ENCODE results near the gene MRAP. TPM values are rescaled to one million over a fixed set of nuclear protein-coding genes. Genes with fewer than 3 reads are reported as not detected.

The MRAP gene
- polyA plus RNA-seq, 3 donors: not detected

GRCh38 chr21:32279377-32279680, 19.3 kb upstream of the MRAP start:
- H2AFZ ChIP-seq (ENCODE audit: insufficient read depth, low read depth, low read length, poor library complexity, severe bottlenecking): peak overlapping the region; percentile 99
- peak overlapping the region; percentile 68 for H3K9ac ChIP-seq (ENCODE audit: insufficient read depth, low read length, poor library complexity, severe bottlenecking)
- H3K27ac Mint-ChIP-seq: peak overlapping the region; percentile 85 to 95 (median 94)
- DNase-seq: no peak
- peaks cover 20% of the 10 kb centered on the region for H3K79me2 ChIP-seq (ENCODE audit: insufficient read depth, low read length)
- H3K9me3 Mint-ChIP-seq: peaks cover 0 to 12% (median 7%) of the 10 kb centered on the region in 7 donors
- peaks cover 23% of the 10 kb centered on the region for H3K4me1 Mint-ChIP-seq
- peaks cover 16 to 21% of the 10 kb centered on the region in 2 donors for H3K4me1 ChIP-seq (ENCODE audit: control insufficient read depth in 1 of 2, insufficient read depth in 2 of 2, low read length in 2 of 2)
- H3K4me3 ChIP-seq (replicated peaks in 1 of 3; ENCODE audit: low read depth in 2 of 3, low read length in 3 of 3): peak overlapping the region; percentile 74 to 94 (median 82)
- no peaks in the 10 kb centered on the region for H4K20me1 ChIP-seq (ENCODE audit: insufficient read depth, low read length)
- peak overlapping the region; percentile 29 to 85 for H3K27ac ChIP-seq (ENCODE audit: low read depth in 1 of 2, low read length in 2 of 2)
- H3K27me3 Mint-ChIP-seq (ENCODE audit: low read depth in 3 of 3): peaks cover 0 to 1% (median 0%) of the 10 kb centered on the region in 3 donors
- peak overlapping the region; percentile 94 for H3K4me2 ChIP-seq (replicated peaks; ENCODE audit: extremely low read depth, low read length, poor library complexity, severe bottlenecking)
- peaks cover 8 to 9% of the 10 kb centered on the region in 2 donors for H3K36me3 Mint-ChIP-seq
- 6% methylated on average over 2 of the region's 10 CpGs for WGBS (ENCODE audit: insufficient coverage)
- peak overlapping the region; percentile 98 to 99 for H3K4me3 Mint-ChIP-seq
- no peaks in the 10 kb centered on the region for H3K27me3 ChIP-seq (ENCODE audit: control insufficient read depth in 2 of 2, insufficient read depth in 2 of 2, low read length in 2 of 2)
- H3K36me3 ChIP-seq (replicated peaks in 1 of 2; ENCODE audit: control insufficient read depth in 1 of 2, insufficient read depth in 2 of 2, low read length in 2 of 2): peaks cover 0 to 3% of the 10 kb centered on the region in 2 donors
- intact Hi-C loops (cut with micrococcal nuclease): loop anchor here (5.0 to 10.0 kb wide), 4 partner anchors 93 to 1365 kb away; partner anchors contain the start of genes URB1 (in 2 of the 2), CRYZL1 (in 1 of the 2) and ITSN1 (in 1 of the 2)
- no peak for TF ChIP-seq CTCF (IDR thresholded peaks at IDR 0.05)
- peaks cover 0 to 8% of the 10 kb centered on the region in 2 donors for H3K9me3 ChIP-seq (replicated peaks in 1 of 2; ENCODE audit: control insufficient read depth in 1 of 2, insufficient read depth in 1 of 2, low read length in 2 of 2)

GRCh38 chr21:32281531-32281930, 17.1 kb upstream of the MRAP start:
- Histone ChIP-seq H4K20me1 (ENCODE audit: insufficient read depth, low read length) (no peaks in the 10 kb centered on the region), H3K4me2 (replicated peaks; ENCODE audit: extremely low read depth, low read length, poor library complexity, severe bottlenecking) (no peak overlapping the region), H3K79me2 (ENCODE audit: insufficient read depth, low read length) (peaks cover 18% of the 10 kb centered on the region), H2AFZ (ENCODE audit: insufficient read depth, low read depth, low read length, poor library complexity, severe bottlenecking) (no peak overlapping the region), H3K36me3 (replicated peaks in 1 of 2; ENCODE audit: control insufficient read depth in 1 of 2, insufficient read depth in 2 of 2, low read length in 2 of 2) (no peaks in the 10 kb centered on the region), H3K4me1 (ENCODE audit: control insufficient read depth in 1 of 2, insufficient read depth in 2 of 2, low read length in 2 of 2) (peaks cover 16 to 21% of the 10 kb centered on the region in 2 donors), H3K27ac (ENCODE audit: low read depth in 1 of 2, low read length in 2 of 2) (no peak overlapping the region), H3K9ac (ENCODE audit: insufficient read depth, low read length, poor library complexity, severe bottlenecking) (no peak overlapping the region), H3K9me3 (replicated peaks in 1 of 2; ENCODE audit: control insufficient read depth in 1 of 2, insufficient read depth in 1 of 2, low read length in 2 of 2) (peaks cover 0 to 15% of the 10 kb centered on the region in 2 donors), H3K27me3 (ENCODE audit: control insufficient read depth in 2 of 2, insufficient read depth in 2 of 2, low read length in 2 of 2) (no peaks in the 10 kb centered on the region), H3K4me3 (replicated peaks in 1 of 3; ENCODE audit: low read depth in 2 of 3, low read length in 3 of 3) (no peak overlapping the region)
- H3K4me1 Mint-ChIP-seq: peaks cover 23% of the 10 kb centered on the region
- TF ChIP-seq CTCF (IDR thresholded peaks at IDR 0.05): no peak
- intact Hi-C loops (cut with micrococcal nuclease): no loop called here
- no peak overlapping the region for H3K27ac Mint-ChIP-seq
- peaks cover 4 to 20% (median 12%) of the 10 kb centered on the region in 7 donors for H3K9me3 Mint-ChIP-seq
- 100% methylated on average over 4 of the region's 7 CpGs for WGBS (ENCODE audit: insufficient coverage)
- H3K27me3 Mint-ChIP-seq (ENCODE audit: low read depth in 3 of 3): peaks cover 0 to 1% (median 0%) of the 10 kb centered on the region in 3 donors
- DNase-seq: peak in 1 of 3 donors; percentile 32
- peaks cover 0 to 2% of the 10 kb centered on the region in 2 donors for H3K36me3 Mint-ChIP-seq
- no peak overlapping the region for H3K4me3 Mint-ChIP-seq

Measured in CD14-positive monocyte (primary cell).